Breast epithelium (tissue), 4 donors: ENCODE results near the gene MAN1C1. TPM values are rescaled to one million over a fixed set of nuclear protein-coding genes. Genes with fewer than 3 reads are reported as not detected.

Source experiments
- DNase-seq, 2 donors: peaks; one replicate each; pipeline ENCODE4 v3.0.0-alpha.2; 2019; ENCODE audit warnings: low spot score in 2 of 2
- H3K27ac ChIP-seq, 2 donors: fragments of 200-600 bp; sonication (generic) in 1 of 2; one replicate each; pipeline ENCODE4 v1.5.1; 2016 to 2019; ENCODE audit warnings: mild to moderate bottlenecking in 1 of 2
- H3K27me3 ChIP-seq, 2 donors: fragments of 200-600 bp; sonication (generic) in 1 of 2; one replicate each; pipeline versions ENCODE4 v1.5.1 to v1.6.0; 2017 to 2019; ENCODE audit warnings: control low read depth in 1 of 2, mild to moderate bottlenecking in 1 of 2
- H3K36me3 ChIP-seq: fragments of 200-600 bp; one replicate; pipeline ENCODE4 v1.5.1; 2019
- H3K4me1 ChIP-seq, 2 donors: fragments of 200-600 bp; sonication (generic); one replicate each; pipeline ENCODE4 v1.5.1; 2016 to 2019; ENCODE audit warnings: control low read depth in 1 of 2
- H3K4me3 ChIP-seq, 3 donors: fragments of 200-600 bp; sonication (generic); 1 replicate in 2 of 3; 2 replicates in 1 of 3; pipeline ENCODE4 v1.5.1; 2016 to 2019; ENCODE audit warnings: mild to moderate bottlenecking in 3 of 3, moderate library complexity in 2 of 3
- H3K9me3 ChIP-seq, 2 donors: fragments of 200-600 bp; sonication (generic) in 1 of 2; one replicate each; pipeline ENCODE4 v1.5.1; 2016 to 2019; ENCODE audit warnings: control low read depth in 1 of 2
- CTCF ChIP-seq, 3 donors: fragments of 450-650 bp; IDR thresholded peaks; one replicate each; pipeline ENCODE4 v1.5.1; 2016 to 2017; ENCODE audit warnings: antibody characterized with exemption in 3 of 3, mild to moderate bottlenecking in 3 of 3, moderate library complexity in 3 of 3
- POLR2A ChIP-seq: fragments of 450-650 bp; IDR thresholded peaks from one replicate; pipeline ENCODE4 v1.6.1; 2016; ENCODE audit warnings: antibody characterized with exemption, mild to moderate bottlenecking, moderate library complexity
- POLR2AphosphoS5 ChIP-seq, 3 donors: sonication (generic); formaldehyde crosslinking; IDR thresholded peaks; one replicate each; pipeline ENCODE4 v1.6.1; 2017; ENCODE audit warnings: antibody characterized with exemption in 3 of 3
- intact Hi-C: fragments of 100-400 bp; cut with DNase I; formaldehyde crosslinking; loops from one replicate; pipeline ENCODE4 v1.15.1; 2023; ENCODE audit warnings: low total_unique reads
- total RNA-seq, 3 donors: library from RNA; depleted of rRNA; stranded (reverse); fragments of >200 nt; gene quantifications; one replicate each; pipeline ENCODE4 v1.1.0, GENCODE V29; 2016

MAN1C1 gene
- total RNA-seq, 3 donors from 2014 or later = 6.7 to 13.8 (median 6.9) TPM

- intact Hi-C loops = no loop called here
- Histone ChIP-seq H3K4me3 (no peak overlapping the region), H3K4me1 (no peaks in the 10 kb centered on the region), H3K27ac (no peak overlapping the region), H3K36me3 (no peaks in the 10 kb centered on the region), H3K27me3 (no peaks in the 10 kb centered on the region), H3K9me3 (no peaks in the 10 kb centered on the region)
- DNase-seq = no peak
- no peak for TF ChIP-seq POLR2A
- no peak for TF ChIP-seq POLR2AphosphoS5 (IDR thresholded peaks at IDR 0.05)
- TF ChIP-seq CTCF (IDR thresholded peaks at IDR 0.05) = no peak
Measured at GRCh38 chr1:25705699-25706098, 89.1 kb downstream of the MAN1C1 start.

GRCh38 chr1:25706146-25707089, 89.8 kb downstream of the MAN1C1 start:
- Histone ChIP-seq H3K4me3 (no peak overlapping the region), H3K4me1 (no peaks in the 10 kb centered on the region), H3K9me3 (no peaks in the 10 kb centered on the region), H3K27me3 (no peaks in the 10 kb centered on the region), H3K27ac (peak overlapping the region in 1 of 2 donors; percentile 19), H3K36me3 (no peaks in the 10 kb centered on the region)
- DNase-seq = no peak
- intact Hi-C loops = no loop called here
- no peak for TF ChIP-seq POLR2AphosphoS5 (IDR thresholded peaks at IDR 0.05)
- no peak for TF ChIP-seq CTCF (IDR thresholded peaks at IDR 0.05)
- TF ChIP-seq POLR2A = no peak

- no peak overlapping the region for H3K4me3 ChIP-seq
- no peaks in the 10 kb centered on the region for H3K36me3 ChIP-seq
- no peaks in the 10 kb centered on the region for H3K9me3 ChIP-seq
- intact Hi-C loops = no loop called here
- peak overlapping the region in 1 of 2 donors; percentile 58 for H3K27ac ChIP-seq
- H3K4me1 ChIP-seq = no peaks in the 10 kb centered on the region
- no peak for DNase-seq
- no peaks in the 10 kb centered on the region for H3K27me3 ChIP-seq
- TF ChIP-seq POLR2AphosphoS5 (IDR thresholded peaks at IDR 0.05) (no peak), CTCF (IDR thresholded peaks at IDR 0.05) (no peak), POLR2A (no peak)
Measured at GRCh38 chr1:25707280-25708016, 90.9 kb downstream of the MAN1C1 start.

- H3K9me3 ChIP-seq = no peaks in the 10 kb centered on the region
- no peak for TF ChIP-seq POLR2AphosphoS5 (IDR thresholded peaks at IDR 0.05)
- TF ChIP-seq POLR2A = no peak
- no peak for TF ChIP-seq CTCF (IDR thresholded peaks at IDR 0.05)
- no peaks in the 10 kb centered on the region for H3K27me3 ChIP-seq
- no peak for DNase-seq
- no peaks in the 10 kb centered on the region for H3K36me3 ChIP-seq
- no peak overlapping the region for H3K4me3 ChIP-seq
- H3K4me1 ChIP-seq = no peaks in the 10 kb centered on the region
- intact Hi-C loops = no loop called here
- peak overlapping the region in 1 of 2 donors; percentile 41 for H3K27ac ChIP-seq
Measured at GRCh38 chr1:25710583-25711347, 94.2 kb downstream of the MAN1C1 start.
